ENCODE data around the gene FBXO8.
A peak's percentile ranks its signal among the peaks of the same experiment; 100 is the strongest.

The FBXO8 gene

GRCh38 chr4:174241162-174241561, 42.3 kb downstream of the FBXO8 start:
- Mint-ChIP-seq H3K27ac (no peak overlapping the region), H3K4me1 (ENCODE audit: low read depth) (no peaks in the 10 kb centered on the region), H3K36me3 (ENCODE audit: low read depth) (peaks cover 9% of the 10 kb centered on the region), H3K4me3 (no peak overlapping the region), H3K27me3 (no peaks in the 10 kb centered on the region), H3K9me3 (no peaks in the 10 kb centered on the region)

GRCh38 chr4:174236359-174236758, 47.1 kb downstream of the FBXO8 start:
- no peaks in the 10 kb centered on the region for H3K4me1 Mint-ChIP-seq (ENCODE audit: low read depth)
- no peak overlapping the region for H3K4me3 Mint-ChIP-seq
- peaks cover 16% of the 10 kb centered on the region for H3K36me3 Mint-ChIP-seq (ENCODE audit: low read depth)
- H3K27me3 Mint-ChIP-seq, result no peaks in the 10 kb centered on the region
- no peak overlapping the region for H3K27ac Mint-ChIP-seq
- no peaks in the 10 kb centered on the region for H3K9me3 Mint-ChIP-seq

DNA sequence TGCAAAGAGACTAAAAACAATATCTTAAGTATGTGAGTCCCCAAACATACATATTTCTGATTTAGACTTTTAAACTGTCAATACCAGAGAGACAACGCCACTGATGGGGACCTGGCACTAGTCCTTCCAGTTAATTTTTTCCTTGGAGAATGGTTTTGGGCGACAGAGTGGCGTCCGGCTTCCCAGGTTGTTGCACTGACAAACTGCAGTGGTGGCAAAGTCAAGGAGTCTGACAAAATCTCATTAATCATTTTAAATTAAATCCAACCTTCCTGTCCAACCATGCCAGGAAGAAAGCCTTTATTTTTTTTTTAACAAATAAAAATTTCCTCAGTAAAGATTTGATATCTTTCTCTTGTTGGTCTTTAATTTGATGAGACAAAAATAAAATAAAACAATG, 52.8 kb downstream of the FBXO8 start:
- peaks cover 3% of the 10 kb centered on the region for H3K36me3 Mint-ChIP-seq (ENCODE audit: low read depth)
- H3K9me3 Mint-ChIP-seq, result no peaks in the 10 kb centered on the region
- no peaks in the 10 kb centered on the region for H3K4me1 Mint-ChIP-seq (ENCODE audit: low read depth)
- H3K4me3 Mint-ChIP-seq, result no peak overlapping the region
- H3K27ac Mint-ChIP-seq, result no peak overlapping the region
- peaks cover 16% of the 10 kb centered on the region for H3K27me3 Mint-ChIP-seq

DNA sequence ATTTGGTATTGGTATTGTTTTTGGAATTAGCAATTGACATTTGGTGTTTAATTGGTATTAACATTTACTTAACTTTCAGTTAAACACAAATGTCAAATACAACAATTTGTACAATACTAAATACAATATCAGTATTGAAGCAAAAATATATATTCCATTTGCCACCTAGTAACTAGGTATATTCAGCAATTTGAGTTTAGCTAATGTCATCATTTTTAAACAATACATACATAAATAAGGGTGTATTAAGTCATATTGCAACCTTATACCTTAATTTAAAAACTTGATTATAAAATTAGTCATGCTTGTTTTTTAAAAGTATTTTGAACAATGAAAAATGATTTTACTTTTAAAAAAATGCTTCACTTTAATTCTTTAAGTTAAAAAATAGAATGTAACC, 53.3 kb downstream of the FBXO8 start:
- no peaks in the 10 kb centered on the region for H3K9me3 Mint-ChIP-seq
- no peak overlapping the region for H3K27ac Mint-ChIP-seq
- no peak overlapping the region for H3K4me3 Mint-ChIP-seq
- H3K27me3 Mint-ChIP-seq, result peaks cover 21% of the 10 kb centered on the region
- no peaks in the 10 kb centered on the region for H3K36me3 Mint-ChIP-seq (ENCODE audit: low read depth)
- no peaks in the 10 kb centered on the region for H3K4me1 Mint-ChIP-seq (ENCODE audit: low read depth)

GRCh38 chr4:174228988-174229387, 54.5 kb downstream of the FBXO8 start:
- Mint-ChIP-seq H3K4me1 (ENCODE audit: low read depth) (no peaks in the 10 kb centered on the region), H3K27ac (no peak overlapping the region), H3K36me3 (ENCODE audit: low read depth) (no peaks in the 10 kb centered on the region), H3K9me3 (no peaks in the 10 kb centered on the region), H3K4me3 (no peak overlapping the region), H3K27me3 (peaks cover 23% of the 10 kb centered on the region)

GRCh38 chr4:174225349-174226049, 58.0 kb downstream of the FBXO8 start:
- Mint-ChIP-seq H3K27me3 (peaks cover 48% of the 10 kb centered on the region), H3K4me3 (no peak overlapping the region), H3K27ac (no peak overlapping the region), H3K4me1 (ENCODE audit: low read depth) (no peaks in the 10 kb centered on the region), H3K36me3 (ENCODE audit: low read depth) (no peaks in the 10 kb centered on the region), H3K9me3 (no peaks in the 10 kb centered on the region)

- H3K9me3 Mint-ChIP-seq, result no peaks in the 10 kb centered on the region
- no peak overlapping the region for H3K4me3 Mint-ChIP-seq
- no peaks in the 10 kb centered on the region for H3K4me1 Mint-ChIP-seq (ENCODE audit: low read depth)
- H3K27ac Mint-ChIP-seq, result no peak overlapping the region
- no peaks in the 10 kb centered on the region for H3K36me3 Mint-ChIP-seq (ENCODE audit: low read depth)
- H3K27me3 Mint-ChIP-seq, result peaks cover 55% of the 10 kb centered on the region
These were observed 58.9 kb downstream of the FBXO8 start for GRCh38 chr4:174224550-174224949.

- Mint-ChIP-seq H3K9me3 (no peaks in the 10 kb centered on the region), H3K27me3 (peaks cover 71% of the 10 kb centered on the region), H3K4me1 (ENCODE audit: low read depth) (peaks cover 10% of the 10 kb centered on the region), H3K4me3 (no peak overlapping the region), H3K27ac (no peak overlapping the region), H3K36me3 (ENCODE audit: low read depth) (no peaks in the 10 kb centered on the region)
These were observed 61.1 kb downstream of the FBXO8 start for GRCh38 chr4:174222266-174222872.

DNA sequence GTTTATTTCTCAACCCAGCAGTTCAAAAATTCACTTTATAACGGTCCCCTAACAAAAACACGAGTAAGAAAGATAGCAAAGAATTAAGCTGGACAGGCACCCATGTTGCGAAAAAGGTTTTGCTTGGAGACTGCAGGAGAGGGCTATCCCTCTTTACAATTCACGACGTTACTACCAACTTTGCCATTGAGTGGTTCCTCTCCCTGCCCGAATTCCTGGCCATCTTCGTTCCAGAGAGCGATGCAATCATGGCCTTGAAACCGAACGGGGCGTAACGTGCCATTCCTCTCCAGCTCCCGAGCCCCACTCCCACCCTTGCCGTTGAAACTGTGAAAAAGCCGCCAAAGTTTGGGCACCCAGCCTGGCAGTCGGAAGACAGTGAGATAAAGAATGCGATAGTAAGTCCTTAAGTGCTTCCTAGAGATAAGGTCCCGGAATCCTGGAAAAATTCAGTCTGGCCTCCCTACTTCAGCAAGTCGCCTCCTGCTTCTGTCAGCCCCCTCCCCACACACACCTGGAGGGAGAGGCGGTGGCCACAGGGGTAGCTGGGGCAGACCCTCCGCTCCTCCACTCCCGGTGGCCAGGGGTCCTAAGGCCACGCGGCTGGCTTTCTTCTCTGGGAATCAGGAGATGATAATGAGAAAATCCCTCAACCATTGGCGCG, 65.2 kb downstream of the FBXO8 start:
- H3K4me3 Mint-ChIP-seq, result no peak overlapping the region
- H3K27ac Mint-ChIP-seq, result no peak overlapping the region
- no peaks in the 10 kb centered on the region for H3K9me3 Mint-ChIP-seq
- H3K36me3 Mint-ChIP-seq (ENCODE audit: low read depth), result no peaks in the 10 kb centered on the region
- peaks cover 38% of the 10 kb centered on the region for H3K4me1 Mint-ChIP-seq (ENCODE audit: low read depth)
- H3K27me3 Mint-ChIP-seq, result peaks cover 90% of the 10 kb centered on the region

DNA sequence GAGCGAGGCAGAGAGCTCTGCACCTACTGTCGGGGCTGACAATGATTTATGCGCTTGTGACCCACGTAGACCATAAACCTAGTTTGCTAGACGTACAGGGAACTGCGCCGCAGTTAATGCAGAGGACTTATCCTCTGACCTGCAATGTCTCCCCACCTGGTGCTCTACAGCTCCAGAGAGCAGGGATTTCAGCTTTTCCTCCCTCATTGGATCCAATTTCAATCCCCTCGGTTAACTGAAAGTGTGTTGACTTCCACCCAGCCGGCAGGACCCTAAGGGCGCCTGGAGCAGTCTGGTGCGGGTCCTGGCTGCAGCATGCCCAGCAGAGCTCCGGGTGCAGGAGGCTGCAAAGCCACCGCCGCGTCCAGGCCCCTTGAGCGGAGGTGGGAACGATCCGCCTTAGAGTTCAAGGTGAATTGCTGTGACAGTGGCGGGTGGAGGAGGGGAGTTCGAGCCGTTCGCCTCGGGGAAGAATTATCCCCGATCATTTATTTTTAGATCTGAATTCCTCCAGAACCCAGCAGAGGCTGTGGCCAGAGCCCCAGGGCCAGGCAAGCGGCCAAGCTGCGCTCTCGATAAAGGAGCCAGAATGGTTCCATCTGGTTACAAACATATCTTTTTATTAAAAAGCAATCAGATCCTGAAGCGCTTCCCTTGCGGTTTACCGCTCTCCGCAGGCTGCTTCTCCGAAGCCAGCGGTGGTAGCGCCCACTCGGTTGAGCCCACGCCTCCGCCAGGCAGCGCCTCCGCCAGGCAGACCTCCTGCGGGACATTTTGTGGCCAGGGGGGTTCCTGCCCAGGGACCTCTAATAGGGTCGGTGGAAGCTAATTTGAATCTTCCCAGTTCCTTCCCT, 66.0 kb downstream of the FBXO8 start:
- Mint-ChIP-seq H3K27me3 (peaks cover 92% of the 10 kb centered on the region), H3K9me3 (no peaks in the 10 kb centered on the region), H3K4me1 (ENCODE audit: low read depth) (peaks cover 38% of the 10 kb centered on the region), H3K4me3 (peak overlapping the region; percentile 30), H3K36me3 (ENCODE audit: low read depth) (no peaks in the 10 kb centered on the region), H3K27ac (no peak overlapping the region)

DNA sequence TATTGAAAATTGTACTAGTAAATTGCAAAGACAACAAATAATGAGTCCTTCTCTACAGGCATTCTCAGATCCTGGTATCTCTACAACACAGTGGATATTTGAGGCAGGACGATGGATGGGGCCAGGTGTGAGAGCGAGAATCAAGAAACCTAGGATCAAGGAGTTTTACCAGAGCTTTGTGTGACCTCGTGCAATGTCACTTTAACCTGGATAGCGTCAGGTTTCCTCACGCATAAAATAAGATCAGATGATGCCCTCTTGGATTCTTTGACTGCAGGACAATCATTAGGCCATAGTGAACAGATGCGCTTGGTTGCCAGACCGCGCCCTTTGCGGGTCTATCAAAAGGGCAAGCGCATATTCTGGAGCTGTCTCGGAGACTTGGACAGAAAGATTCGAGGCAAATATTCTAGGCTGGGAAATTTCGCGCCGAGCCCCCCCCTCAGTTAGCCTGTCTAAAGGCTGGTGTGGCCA, 66.6 kb downstream of the FBXO8 start:
- Mint-ChIP-seq H3K36me3 (ENCODE audit: low read depth) (no peaks in the 10 kb centered on the region), H3K4me3 (no peak overlapping the region), H3K27ac (no peak overlapping the region), H3K4me1 (ENCODE audit: low read depth) (peaks cover 45% of the 10 kb centered on the region), H3K9me3 (no peaks in the 10 kb centered on the region), H3K27me3 (peaks cover 92% of the 10 kb centered on the region)

DNA sequence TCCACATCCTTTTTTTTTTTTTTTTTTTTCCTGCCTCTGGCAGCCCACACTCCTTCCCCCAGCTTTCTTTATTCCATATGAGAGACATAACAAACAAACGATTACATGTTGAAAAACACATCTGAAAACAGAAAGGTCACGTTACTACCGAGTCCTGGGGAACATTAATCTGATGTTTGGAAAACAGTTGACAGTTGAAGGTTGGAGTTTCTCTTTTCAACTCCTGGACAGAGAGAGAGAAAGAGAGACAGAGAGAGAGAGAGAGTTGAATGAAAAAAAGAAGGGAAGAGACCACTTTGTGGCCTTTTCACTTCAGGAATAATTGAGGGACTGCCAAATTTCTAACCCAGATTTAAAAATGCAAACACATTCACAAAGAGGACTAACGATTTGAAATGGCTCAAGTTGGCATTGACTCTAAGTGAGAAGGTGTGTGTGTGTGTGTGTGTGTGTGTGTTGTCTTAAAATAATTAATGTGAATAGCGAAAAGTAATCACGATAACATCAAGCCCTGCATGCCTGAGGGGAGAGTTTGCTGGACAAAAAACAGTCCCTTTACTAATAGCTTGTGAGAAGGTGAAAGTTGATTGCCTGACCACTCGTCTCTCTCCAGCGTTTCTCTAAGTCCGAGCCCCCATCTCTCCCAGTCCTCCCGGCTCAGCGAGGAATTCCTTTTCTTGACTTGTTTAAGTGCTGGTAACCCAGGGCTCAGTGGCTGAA, 67.3 kb downstream of the FBXO8 start:
- Mint-ChIP-seq H3K27me3 (peaks cover 94% of the 10 kb centered on the region), H3K4me3 (no peak overlapping the region), H3K4me1 (ENCODE audit: low read depth) (peaks cover 51% of the 10 kb centered on the region), H3K36me3 (ENCODE audit: low read depth) (no peaks in the 10 kb centered on the region), H3K27ac (no peak overlapping the region), H3K9me3 (no peaks in the 10 kb centered on the region)

DNA sequence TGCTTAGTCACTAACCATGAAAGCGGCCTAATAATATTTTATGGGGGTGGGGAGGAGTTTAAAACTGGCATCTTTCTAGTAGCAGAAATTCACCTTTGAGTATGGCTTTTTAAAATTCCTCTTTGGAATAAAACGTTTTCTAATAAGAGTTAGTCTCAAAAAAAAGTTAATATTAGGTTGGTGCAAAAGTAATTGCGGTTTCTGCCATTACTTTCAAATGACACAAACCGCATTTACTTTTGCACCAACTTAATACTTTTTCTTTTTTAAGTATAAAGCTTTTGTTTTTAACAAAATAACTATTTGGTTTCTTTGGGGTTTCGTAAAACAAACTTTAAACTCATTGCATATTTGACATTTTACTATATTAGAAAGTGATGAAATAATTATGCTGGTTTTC, 68.4 kb downstream of the FBXO8 start:
- peak overlapping the region; percentile 69 for H3K4me3 Mint-ChIP-seq
- no peaks in the 10 kb centered on the region for H3K9me3 Mint-ChIP-seq
- H3K4me1 Mint-ChIP-seq (ENCODE audit: low read depth), result peaks cover 51% of the 10 kb centered on the region
- no peak overlapping the region for H3K27ac Mint-ChIP-seq
- peaks cover 97% of the 10 kb centered on the region for H3K27me3 Mint-ChIP-seq
- H3K36me3 Mint-ChIP-seq (ENCODE audit: low read depth), result no peaks in the 10 kb centered on the region

- Mint-ChIP-seq H3K27ac (no peak overlapping the region), H3K36me3 (ENCODE audit: low read depth) (no peaks in the 10 kb centered on the region), H3K9me3 (no peaks in the 10 kb centered on the region), H3K27me3 (peaks cover 97% of the 10 kb centered on the region), H3K4me3 (peak overlapping the region; percentile 69), H3K4me1 (ENCODE audit: low read depth) (peaks cover 51% of the 10 kb centered on the region)
These were observed 69.2 kb downstream of the FBXO8 start for GRCh38 chr4:174214101-174214878.
